Fibroblast of villous mesenchyme (primary cell): ENCODE results near the gene RNF220. TPM values are rescaled to one million over a fixed set of nuclear protein-coding genes. Genes with fewer than 3 reads are reported as not detected.

ENCODE experiments used
- DNase-seq: peaks from one replicate; pipeline ENCODE4 v3.0.0-alpha.2; 2010; ENCODE audit warnings: low read depth
- H3K4me3 ChIP-seq: 2 replicates; pipeline ENCODE4 v1.5.1; 2011; ENCODE audit warnings: low read depth, mild to moderate bottlenecking, low read length
- CTCF ChIP-seq: IDR thresholded peaks from 2 replicates; pipeline ENCODE4 v1.5.1; 2012; ENCODE audit warnings: low read depth, mild to moderate bottlenecking, low read length; ENCODE audit not compliant: insufficient read depth
- total RNA-seq: library from RNA; depleted of rRNA; stranded (reverse); fragments of >200 nt; gene quantifications from 2 replicates; pipeline ENCODE4 v1.2.3, GENCODE V29; 2012

Gene RNF220
- total RNA-seq, 1 donor: 47.5 TPM

DNA sequence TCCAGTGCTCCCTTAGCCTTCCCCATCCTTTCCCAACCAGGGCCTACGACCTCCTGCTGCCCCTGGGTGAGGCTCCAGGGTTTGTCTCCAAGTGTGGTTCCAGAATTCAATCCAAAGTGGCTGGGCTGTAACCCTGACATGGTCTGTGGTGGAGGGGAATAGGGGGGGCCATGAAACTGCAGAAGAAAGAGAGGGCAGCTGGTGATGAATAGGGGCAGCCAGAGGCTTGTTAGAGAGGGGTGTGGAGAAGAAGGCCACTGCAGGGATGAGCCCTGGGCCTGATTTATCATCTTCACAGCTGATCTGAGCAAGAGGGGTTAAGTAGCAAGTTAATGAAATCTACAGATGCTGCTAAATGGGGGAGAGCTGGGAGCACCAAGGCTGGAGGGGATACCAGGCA lies 37.1 kb upstream of the RNF220 start:
- H3K4me3 ChIP-seq: no peak overlapping the region
- TF ChIP-seq CTCF: no peak
- DNase-seq: no peak

GRCh38 chr1:44368471-44369151 lies 36.4 kb upstream of the RNF220 start:
- H3K4me3 ChIP-seq: no peak overlapping the region
- DNase-seq: no peak
- no peak for TF ChIP-seq CTCF

DNA sequence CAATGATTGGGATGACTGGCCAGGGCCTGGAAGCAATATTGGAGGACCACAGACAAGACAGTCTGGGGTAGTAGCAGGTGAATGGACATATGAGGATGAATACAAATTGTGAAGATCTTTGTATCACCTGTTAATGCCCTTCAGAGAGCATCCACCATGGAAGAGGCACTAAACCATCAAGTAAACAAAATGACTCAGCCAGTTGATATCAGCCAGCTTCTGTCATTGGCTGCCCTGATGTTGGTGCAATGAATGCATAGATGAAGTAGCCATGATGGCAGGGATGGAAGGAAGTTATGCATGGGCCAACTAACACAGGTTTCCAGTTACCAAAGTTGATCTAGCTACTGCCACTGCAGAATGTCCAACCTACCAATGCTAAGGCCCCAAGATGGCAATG lies 33.8 kb upstream of the RNF220 start:
- H3K4me3 ChIP-seq: no peak overlapping the region
- DNase-seq: no peak
- TF ChIP-seq CTCF: no peak

- DNase-seq: no peak
- no peak overlapping the region for H3K4me3 ChIP-seq
- no peak for TF ChIP-seq CTCF
Measured at GRCh38 chr1:44375547-44375946, 29.5 kb upstream of the RNF220 start.

GRCh38 chr1:44377925-44378784 lies 26.9 kb upstream of the RNF220 start:
- no peak overlapping the region for H3K4me3 ChIP-seq
- DNase-seq: peak; percentile 59
- peak; percentile 79 for TF ChIP-seq CTCF

DNA sequence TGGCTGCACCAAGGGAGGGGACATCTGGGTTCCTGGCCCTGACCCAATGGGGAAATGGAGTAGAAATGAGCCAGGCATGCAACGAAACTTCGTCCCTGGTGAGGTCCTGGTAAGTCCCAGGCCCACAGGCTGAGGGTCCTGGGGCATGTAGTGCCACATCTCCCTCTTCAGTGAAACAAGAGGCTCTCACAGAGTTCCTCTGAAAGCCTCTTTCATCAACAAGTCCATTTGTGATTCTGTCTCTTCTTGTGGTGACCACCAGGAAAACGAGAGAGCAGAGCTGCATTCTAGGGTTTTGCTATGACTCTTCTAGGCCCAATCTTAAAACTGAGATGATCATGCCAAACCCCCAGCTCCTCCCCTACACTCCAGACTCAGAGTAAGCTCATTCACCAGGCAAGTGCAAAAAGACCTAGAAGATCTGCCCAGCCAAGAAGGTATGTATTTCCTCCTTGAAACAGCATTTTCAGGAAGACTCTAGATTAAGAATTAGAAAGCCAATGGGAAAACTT lies 24.3 kb upstream of the RNF220 start:
- no peak overlapping the region for H3K4me3 ChIP-seq
- no peak for DNase-seq
- no peak for TF ChIP-seq CTCF
